OCI-LY7 (cell line): Measurements from ENCODE around the gene MAN1C1.

ENCODE experiments used
- CTCF ChIP-seq: fragments of 200-600 bp; sonication (generic); conservative IDR thresholded peaks from 2 replicates; pipeline ENCODE4 v1.5.1; 2014; ENCODE audit warnings: mild to moderate bottlenecking, antibody characterized with exemption, low read length, moderate library complexity, mixed read lengths
- EZH2phosphoT487 ChIP-seq: fragments of 200-600 bp; sonication (generic); IDR thresholded peaks from 2 replicates; pipeline ENCODE4 v1.6.1; 2018; ENCODE audit warnings: low read depth, borderline replicate concordance, mild to moderate bottlenecking, mixed run types, antibody characterized with exemption, low read length, moderate library complexity, mixed read lengths

GRCh38 chr1:25800703-25801377 lies 184.2 kb downstream of the MAN1C1 start:
- TF ChIP-seq CTCF (no peak), EZH2phosphoT487 (no peak)
